ENCODE data around the gene NHERF1. TPM values are rescaled to one million over a fixed set of nuclear protein-coding genes. Genes with fewer than 3 reads are reported as not detected.
A peak's percentile ranks its signal among the peaks of the same experiment; 100 is the strongest.

NHERF1 gene
- total and polyA plus RNA-seq, 2 of the 13 experiments (the other 11 are each of a cell fraction or from before 2014, with no cell fraction given): 169 to 269 TPM

GRCh38 chr17:74736513-74737298, 11.7 kb upstream of the NHERF1 start, which contains the start of gene RAB37 (continued):
- TF ChIP-seq E2F2 (CRISPR knock-in tag; IDR thresholded peaks at IDR 0.05; ENCODE audit: borderline replicate concordance): no peak
- peak; percentile 79 for TF ChIP-seq NR2F6 (IDR thresholded peaks at IDR 0.05)
- TF ChIP-seq NR2F6 (CRISPR knock-in tag; IDR thresholded peaks at IDR 0.05): peak; percentile 82
- TF ChIP-seq ZNF24 (IDR thresholded peaks at IDR 0.05): 0 out of 2 replicates have a peak, but pooled peaks have one; percentile 35
- TF ChIP-seq, protein P1, sequence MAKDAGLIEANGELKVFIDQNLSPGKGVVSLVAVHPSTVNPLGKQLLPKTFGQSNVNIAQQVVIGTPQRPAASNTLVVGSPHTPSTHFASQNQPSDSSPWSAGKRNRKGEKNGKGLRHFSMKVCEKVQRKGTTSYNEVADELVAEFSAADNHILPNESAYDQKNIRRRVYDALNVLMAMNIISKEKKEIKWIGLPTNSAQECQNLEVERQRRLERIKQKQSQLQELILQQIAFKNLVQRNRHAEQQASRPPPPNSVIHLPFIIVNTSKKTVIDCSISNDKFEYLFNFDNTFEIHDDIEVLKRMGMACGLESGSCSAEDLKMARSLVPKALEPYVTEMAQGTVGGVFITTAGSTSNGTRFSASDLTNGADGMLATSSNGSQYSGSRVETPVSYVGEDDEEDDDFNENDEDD (CRISPR knock-in tag; IDR thresholded peaks at IDR 0.05; ENCODE audit: borderline replicate concordance): no peak
- TF ChIP-seq RBFOX2 (IDR thresholded peaks at IDR 0.05; ENCODE audit: low read depth, low read length): peak; percentile 90
- TF ChIP-seq ZFYVE20 (CRISPR knock-in tag; IDR thresholded peaks at IDR 0.05; ENCODE audit: borderline replicate concordance, low read depth): no peak
- no peak for TF ChIP-seq RFX1 (IDR thresholded peaks at IDR 0.05)
- no peak; the same call in 1 of the 2 replicates for TF ChIP-seq BRD4 (CRISPR knock-in tag; IDR thresholded peaks at IDR 0.05)
- peak; percentile 88 for TF ChIP-seq ZBTB25 (CRISPR knock-in tag; IDR thresholded peaks at IDR 0.05)
- TF ChIP-seq ZFP1 (CRISPR knock-in tag; IDR thresholded peaks at IDR 0.05): peak; percentile 88; the same call in 1 of the 2 replicates
- peak; percentile 55; the same call in 1 of the 2 replicates for TF ChIP-seq ZNF546 (CRISPR knock-in tag; conservative IDR thresholded peaks at IDR 0.05)
- TF ChIP-seq IKZF5 (CRISPR knock-in tag; IDR thresholded peaks at IDR 0.05): peak; percentile 75
- TF ChIP-seq ZNF10 (CRISPR knock-in tag; IDR thresholded peaks at IDR 0.05; ENCODE audit: borderline replicate concordance, low read depth): no peak
- TF ChIP-seq SMAD9 (CRISPR knock-in tag; IDR thresholded peaks at IDR 0.05): no peak
- TF ChIP-seq PLSCR1 (CRISPR knock-in tag; IDR thresholded peaks at IDR 0.05; ENCODE audit: borderline replicate concordance): no peak
- no peak for TF ChIP-seq SUZ12 (IDR thresholded peaks at IDR 0.05; ENCODE audit: low read depth, low read length)
- peak; percentile 66 for TF ChIP-seq TBL1XR1 (IDR thresholded peaks at IDR 0.05; ENCODE audit: borderline replicate concordance, low read length, partially characterized antibody)
- no peak for TF ChIP-seq ZNF83 (CRISPR knock-in tag; IDR thresholded peaks at IDR 0.05; ENCODE audit: borderline replicate concordance)
- TF ChIP-seq, protein P2, sequence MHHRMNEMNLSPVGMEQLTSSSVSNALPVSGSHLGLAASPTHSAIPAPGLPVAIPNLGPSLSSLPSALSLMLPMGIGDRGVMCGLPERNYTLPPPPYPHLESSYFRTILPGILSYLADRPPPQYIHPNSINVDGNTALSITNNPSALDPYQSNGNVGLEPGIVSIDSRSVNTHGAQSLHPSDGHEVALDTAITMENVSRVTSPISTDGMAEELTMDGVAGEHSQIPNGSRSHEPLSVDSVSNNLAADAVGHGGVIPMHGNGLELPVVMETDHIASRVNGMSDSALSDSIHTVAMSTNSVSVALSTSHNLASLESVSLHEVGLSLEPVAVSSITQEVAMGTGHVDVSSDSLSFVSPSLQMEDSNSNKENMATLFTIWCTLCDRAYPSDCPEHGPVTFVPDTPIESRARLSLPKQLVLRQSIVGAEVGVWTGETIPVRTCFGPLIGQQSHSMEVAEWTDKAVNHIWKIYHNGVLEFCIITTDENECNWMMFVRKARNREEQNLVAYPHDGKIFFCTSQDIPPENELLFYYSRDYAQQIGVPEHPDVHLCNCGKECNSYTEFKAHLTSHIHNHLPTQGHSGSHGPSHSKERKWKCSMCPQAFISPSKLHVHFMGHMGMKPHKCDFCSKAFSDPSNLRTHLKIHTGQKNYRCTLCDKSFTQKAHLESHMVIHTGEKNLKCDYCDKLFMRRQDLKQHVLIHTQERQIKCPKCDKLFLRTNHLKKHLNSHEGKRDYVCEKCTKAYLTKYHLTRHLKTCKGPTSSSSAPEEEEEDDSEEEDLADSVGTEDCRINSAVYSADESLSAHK (CRISPR knock-in tag; IDR thresholded peaks at IDR 0.05; ENCODE audit: borderline replicate concordance): no peak
- TF ChIP-seq ZNF879 (CRISPR knock-in tag; IDR thresholded peaks at IDR 0.05): 0 out of 2 replicates have a peak, but pooled peaks have one; percentile 17
- TF ChIP-seq NFE2L2 (IDR thresholded peaks at IDR 0.05; ENCODE audit: low read length): no peak; the same call in 1 of the 2 replicates
- TF ChIP-seq ZNF772 (CRISPR knock-in tag; IDR thresholded peaks at IDR 0.05): peak; percentile 91; the same call in 1 of the 2 replicates
